Activated CD4-positive, alpha-beta T cell treated with anti-CD3 and anti-CD28 coated beads for 1 hour (primary cell): Measurements from ENCODE around the gene DPAGT1.
A peak's percentile ranks its signal among the peaks of the same experiment; 100 is the strongest.
"Not testable (repeated sequence)": the region's sequence is repeated elsewhere in the genome, so short reads cannot be mapped to it uniquely, and the experiment has no call there.

ENCODE experiments used
- DNase-seq: peaks from one replicate; pipeline ENCODE4 v3.0.0-alpha.2; 2020

DPAGT1 gene

DNA sequence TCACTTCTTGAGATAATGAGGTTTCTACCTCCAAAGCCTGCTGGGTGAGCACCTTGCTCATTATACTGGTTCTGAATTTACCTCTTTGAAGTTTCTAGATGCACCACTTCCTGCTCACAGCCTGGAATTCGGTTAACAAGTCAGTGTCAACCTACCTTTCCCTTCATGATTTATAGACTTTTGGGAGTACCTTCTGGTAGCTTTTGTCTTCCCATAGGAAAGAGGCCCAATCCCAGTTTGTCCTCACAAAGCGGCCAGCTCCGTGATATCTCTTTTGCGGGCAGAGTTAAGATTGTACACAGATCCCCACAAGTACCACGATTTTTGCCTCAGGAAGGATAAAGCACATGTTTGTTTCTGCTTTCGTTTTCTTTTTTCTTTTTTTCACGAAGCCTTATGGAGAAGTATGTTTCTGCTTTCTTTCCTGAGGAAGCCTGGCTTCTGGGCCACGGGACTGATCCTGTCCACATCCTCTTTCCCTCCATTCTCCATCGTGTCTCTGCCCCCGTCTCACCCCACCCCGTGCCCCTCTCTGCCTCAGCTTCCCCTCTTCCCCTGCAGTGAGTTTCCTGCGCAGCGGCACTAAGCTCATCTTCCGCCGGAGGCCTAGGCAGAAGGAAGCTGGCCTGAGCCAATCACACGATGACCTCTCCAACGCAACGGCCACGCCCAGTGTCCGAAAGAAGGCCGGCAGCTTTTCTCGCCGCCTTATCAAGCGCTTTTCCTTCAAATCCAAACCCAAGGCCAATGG is 14.0 kb upstream of the DPAGT1 start:
- DNase-seq: no peak

- no peak for DNase-seq
Measured at GRCh38 chr11:119114351-119114750, 12.7 kb upstream of the DPAGT1 start.

- no peak for DNase-seq
Measured at GRCh38 chr11:119113716-119114115, 12.1 kb upstream of the DPAGT1 start.

GRCh38 chr11:119112314-119113020 is 10.8 kb upstream of the DPAGT1 start:
- no peak for DNase-seq

GRCh38 chr11:119111361-119111925 is 9.8 kb upstream of the DPAGT1 start:
- no peak for DNase-seq

GRCh38 chr11:119110439-119110838 is 8.8 kb upstream of the DPAGT1 start:
- DNase-seq: no peak

DNA sequence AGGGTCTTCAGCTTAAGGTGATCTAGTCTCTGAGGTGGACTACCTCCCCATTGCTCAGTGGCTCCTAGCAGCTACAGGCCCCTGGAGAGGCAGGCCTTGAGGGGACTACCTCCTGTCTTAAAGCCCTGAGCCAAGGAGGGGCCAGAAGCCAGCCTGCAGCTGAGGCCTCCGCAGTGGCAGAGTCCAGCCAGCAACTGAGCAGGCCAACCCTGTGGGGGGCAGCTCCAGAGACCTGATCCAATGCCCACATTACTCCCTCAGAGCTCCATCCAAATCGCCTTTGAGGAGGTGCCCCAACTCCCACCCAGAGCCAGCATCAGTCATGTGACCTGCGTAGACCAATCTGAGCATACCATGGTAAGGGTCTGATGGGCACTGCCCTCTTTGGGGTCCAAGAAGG is 8.2 kb upstream of the DPAGT1 start:
- no peak for DNase-seq

GRCh38 chr11:119108857-119109221 is 7.2 kb upstream of the DPAGT1 start:
- DNase-seq: no peak

DNA sequence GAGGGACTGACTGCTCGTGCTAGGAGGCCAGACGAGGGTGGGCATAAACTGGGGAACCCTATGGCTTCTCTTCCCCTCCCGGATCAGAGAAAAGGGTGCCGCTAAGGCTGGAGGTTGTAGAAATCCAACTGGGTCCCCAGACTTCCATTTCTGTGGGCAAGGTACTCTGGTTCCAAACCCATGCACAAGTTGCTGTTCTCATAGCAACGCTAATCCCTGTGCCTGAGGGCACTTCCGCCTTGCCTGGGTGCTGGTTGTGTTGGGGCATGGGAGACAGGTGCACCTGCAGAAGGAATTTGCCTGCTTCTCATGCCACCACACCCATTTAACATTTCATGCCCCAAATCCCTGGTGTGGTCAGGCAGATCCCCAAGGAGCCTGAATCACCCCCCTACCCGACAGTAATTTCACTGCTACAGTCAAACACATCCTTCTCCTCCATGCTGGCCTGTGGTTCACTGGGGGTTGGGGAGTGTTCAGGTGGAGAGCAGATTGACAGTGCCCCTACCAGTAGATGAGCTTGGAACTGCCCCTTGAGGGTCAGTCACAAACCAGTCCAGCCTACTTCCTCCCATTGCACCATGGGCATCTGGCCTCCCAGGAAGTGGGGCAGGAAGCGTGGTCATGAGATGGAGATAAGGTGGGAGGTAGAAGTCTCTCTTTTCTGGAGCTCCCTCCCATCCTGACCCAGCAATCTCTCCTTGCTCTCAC is 6.6 kb upstream of the DPAGT1 start:
- no peak for DNase-seq

DNA sequence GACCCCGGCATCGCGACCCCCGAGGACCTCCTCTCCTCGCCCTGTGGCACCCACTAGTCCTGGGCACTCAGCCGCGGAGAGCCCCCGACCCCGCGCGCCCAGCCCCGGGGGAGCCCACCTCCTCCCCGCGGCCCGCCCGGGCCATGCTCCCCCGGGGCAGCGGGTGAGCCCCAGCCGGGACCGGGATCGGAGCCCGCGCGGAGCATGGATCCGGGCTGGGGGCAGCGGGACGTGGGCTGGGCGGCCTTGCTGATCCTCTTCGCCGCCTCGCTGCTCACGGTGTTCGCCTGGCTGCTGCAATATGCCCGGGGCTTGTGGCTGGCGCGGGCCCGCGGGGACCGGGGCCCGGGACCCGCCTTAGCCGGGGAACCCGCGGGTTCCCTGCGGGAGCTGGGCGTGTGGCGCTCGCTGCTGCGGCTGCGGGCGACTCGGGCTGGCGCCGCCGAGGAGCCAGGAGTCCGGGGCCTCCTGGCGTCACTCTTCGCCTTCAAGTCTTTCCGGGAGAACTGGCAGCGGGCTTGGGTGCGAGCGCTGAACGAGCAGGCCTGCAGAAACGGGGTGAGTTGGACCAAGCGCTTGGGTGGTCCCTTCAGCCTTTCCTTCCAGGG is 6.0 kb upstream of the DPAGT1 start:
- no peak for DNase-seq

DNA sequence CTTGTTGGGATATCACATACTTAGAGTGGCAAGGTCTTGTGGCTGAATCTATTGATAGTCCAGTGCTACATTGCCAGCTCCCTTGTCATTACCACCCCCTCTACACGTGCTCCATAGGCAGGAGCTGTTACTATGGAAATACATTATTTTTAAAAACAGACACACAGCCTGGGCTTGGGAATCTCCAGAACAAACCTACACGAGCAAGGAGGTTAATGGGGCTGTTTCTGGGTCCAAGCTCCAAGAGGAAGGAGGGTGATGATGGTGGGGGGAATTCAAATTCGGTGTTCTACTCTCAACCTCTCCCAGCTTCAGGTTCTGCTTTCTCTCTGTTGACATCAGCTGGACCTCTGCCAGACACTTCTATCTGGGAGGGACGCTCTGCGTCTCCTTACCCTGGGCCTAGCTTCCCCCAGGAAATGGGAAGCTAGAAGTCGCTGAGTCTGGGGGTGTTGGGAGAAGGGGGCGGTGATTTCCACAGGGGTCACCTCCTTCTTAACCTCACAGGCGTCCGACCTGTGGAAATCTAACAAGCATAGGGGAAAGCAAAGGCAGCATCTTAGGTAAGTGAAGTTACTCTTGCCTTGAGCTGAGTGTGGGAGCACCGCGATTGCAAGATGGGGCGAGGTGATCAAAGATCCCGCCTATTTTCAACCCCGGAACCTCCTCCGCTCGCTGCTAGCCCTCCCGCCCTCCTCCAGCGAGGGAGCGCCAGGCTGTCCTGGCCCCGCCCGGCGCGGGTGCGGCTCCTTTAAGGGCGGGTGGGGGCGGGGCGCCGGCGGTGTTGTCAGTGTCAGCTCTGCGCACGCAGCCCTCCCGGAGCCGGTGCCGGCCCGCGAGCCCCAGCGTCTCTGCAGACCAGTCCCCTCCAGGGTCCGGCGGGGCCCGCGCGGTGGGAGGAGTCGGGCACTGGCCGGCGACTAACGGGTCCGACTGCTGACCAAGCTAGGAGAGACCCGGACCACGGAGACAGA is 5.2 kb upstream of the DPAGT1 start, which contains the start of gene C2CD2L:
Gene C2CD2L (plus strand): TSS at position 781 of the 974 bp plus-strand sequence. CDS start 398 bp downstream, outside the sequence.
- DNase-seq: peak; percentile 83

GRCh38 chr11:119103793-119104192 is 2.1 kb upstream of the DPAGT1 start:
- no peak for DNase-seq

- not testable (repeated sequence) for DNase-seq
Measured at GRCh38 chr11:119103161-119103664, 1.6 kb upstream of the DPAGT1 start.

- DNase-seq: no peak
Measured at GRCh38 chr11:119100994-119101758, 477 bp downstream of the DPAGT1 start.

- DNase-seq: no peak
Measured at GRCh38 chr11:119100246-119100970, 1.2 kb downstream of the DPAGT1 start.

DNA sequence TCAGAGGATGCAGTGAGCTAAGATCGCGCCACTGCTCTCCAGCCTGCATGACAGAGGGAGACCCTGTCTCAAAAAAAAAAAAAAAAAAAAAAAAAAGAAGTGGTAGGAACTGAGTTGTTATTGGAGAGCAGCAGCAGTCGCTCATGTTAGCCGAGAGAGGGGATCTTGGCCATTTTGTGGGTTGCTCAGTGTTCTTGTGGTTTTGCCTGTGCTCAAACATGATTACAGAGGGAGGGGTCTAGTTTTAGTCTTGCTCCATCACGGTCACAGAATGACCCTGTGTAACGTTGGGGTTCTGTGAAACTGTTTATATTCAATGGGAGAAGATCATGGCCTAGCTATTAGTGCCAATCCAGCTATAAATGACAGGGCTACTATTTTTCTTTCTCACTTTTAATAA is 1.9 kb downstream of the DPAGT1 start:
- no peak for DNase-seq

GRCh38 chr11:119095066-119095880 is 6.4 kb downstream of the DPAGT1 start:
- DNase-seq: peak; percentile 99

GRCh38 chr11:119094816-119095065 is 6.9 kb downstream of the DPAGT1 start:
- no peak for DNase-seq
